ENCODE data around the gene BST2. TPM values are rescaled to one million over a fixed set of nuclear protein-coding genes. Genes with fewer than 3 reads are reported as not detected.
"Not testable (repeated sequence)": the region's sequence is repeated elsewhere in the genome, so short reads cannot be mapped to it uniquely, and the experiment has no call there.

Gene BST2
- total RNA-seq, 1 experiment from 2014 or later = 203 TPM

DNA sequence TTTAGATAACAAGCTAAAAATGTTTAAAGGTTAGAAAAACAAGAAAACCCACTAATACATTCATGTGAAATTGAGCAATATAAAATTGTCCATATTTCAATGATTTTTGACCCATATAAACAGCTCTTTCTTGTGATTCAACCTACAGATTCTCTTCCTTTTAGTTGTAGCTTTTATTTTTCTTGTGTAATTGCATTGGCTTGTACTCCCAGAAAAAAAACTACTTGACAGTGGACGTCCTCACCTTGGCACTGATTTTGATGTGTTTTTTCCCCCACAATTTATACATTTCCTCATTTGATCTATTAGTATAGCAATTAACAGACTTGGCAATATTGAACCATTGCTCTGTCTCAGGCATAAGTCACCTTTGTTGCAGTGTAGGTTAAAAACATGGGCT, 16.1 kb downstream of the BST2 start:
- Histone ChIP-seq H3K27me3 (ENCODE audit: control insufficient read depth, insufficient read depth, low read length) (peaks cover 11% of the 10 kb centered on the region), H3K4me3 (ENCODE audit: insufficient read depth, low read depth, low read length) (no peak overlapping the region), H3K36me3 (replicated peaks; ENCODE audit: control insufficient read depth, insufficient read depth, low read length) (no peaks in the 10 kb centered on the region)
- DNase-seq = no peak

GRCh38 chr19:17385878-17386611, 19.4 kb downstream of the BST2 start:
- H3K36me3 ChIP-seq (replicated peaks; ENCODE audit: control insufficient read depth, insufficient read depth, low read length) = no peaks in the 10 kb centered on the region
- H3K4me3 ChIP-seq (ENCODE audit: insufficient read depth, low read depth, low read length) = no peak overlapping the region
- DNase-seq = peak; percentile 94
- H3K27me3 ChIP-seq (ENCODE audit: control insufficient read depth, insufficient read depth, low read length) = peaks cover 11% of the 10 kb centered on the region

DNA sequence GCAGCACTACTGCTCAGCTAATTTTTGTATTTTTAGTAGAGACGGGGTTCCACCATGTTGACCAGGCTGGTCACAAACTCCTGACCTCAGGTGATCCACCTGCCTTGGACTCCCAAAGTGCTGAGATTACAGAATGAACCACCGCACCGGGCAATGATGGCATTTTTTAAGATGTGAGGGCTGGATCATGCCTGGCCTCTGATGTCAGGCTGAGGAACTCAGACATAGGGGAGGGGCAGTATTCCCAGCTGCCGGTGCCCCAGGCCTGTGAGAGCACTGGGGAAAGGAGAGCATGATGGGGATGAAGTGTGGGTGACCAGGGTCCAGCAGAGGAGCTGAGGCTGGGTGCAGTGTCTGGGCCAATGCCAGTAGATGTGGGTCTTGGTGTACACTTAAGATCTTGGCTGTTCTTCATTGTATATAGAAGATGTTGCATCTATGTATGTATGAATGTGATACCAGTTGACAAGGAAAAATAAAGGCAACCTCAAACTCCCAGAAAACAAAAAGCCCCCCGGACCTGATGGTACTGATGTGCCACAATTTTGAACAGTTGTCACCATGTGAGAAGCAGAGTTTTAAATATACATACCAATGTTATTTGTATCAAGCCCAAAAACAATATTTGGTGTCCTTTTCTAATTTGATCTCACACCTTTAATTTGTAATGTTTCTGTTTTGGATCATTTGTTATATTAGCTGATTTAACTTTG, 24.8 kb downstream of the BST2 start:
- DNase-seq = no peak
- H3K27me3 ChIP-seq (ENCODE audit: control insufficient read depth, insufficient read depth, low read length) = no peaks in the 10 kb centered on the region; the same call in 1 of the 2 replicates
- H3K36me3 ChIP-seq (replicated peaks; ENCODE audit: control insufficient read depth, insufficient read depth, low read length) = no peaks in the 10 kb centered on the region
- no peak overlapping the region for H3K4me3 ChIP-seq (ENCODE audit: insufficient read depth, low read depth, low read length)

GRCh38 chr19:17379221-17379631, 26.2 kb downstream of the BST2 start:
- H3K27me3 ChIP-seq (ENCODE audit: control insufficient read depth, insufficient read depth, low read length) = no peaks in the 10 kb centered on the region
- peak; percentile 83 for DNase-seq
- H3K4me3 ChIP-seq (ENCODE audit: insufficient read depth, low read depth, low read length) = no peak overlapping the region
- H3K36me3 ChIP-seq (replicated peaks; ENCODE audit: control insufficient read depth, insufficient read depth, low read length) = no peaks in the 10 kb centered on the region

- no peaks in the 10 kb centered on the region for H3K36me3 ChIP-seq (replicated peaks; ENCODE audit: control insufficient read depth, insufficient read depth, low read length)
- H3K4me3 ChIP-seq (ENCODE audit: insufficient read depth, low read depth, low read length) = no peak overlapping the region
- no peaks in the 10 kb centered on the region for H3K27me3 ChIP-seq (ENCODE audit: control insufficient read depth, insufficient read depth, low read length)
- DNase-seq = peak; percentile 27
Observed at GRCh38 chr19:17378271-17378670, 27.2 kb downstream of the BST2 start.

DNA sequence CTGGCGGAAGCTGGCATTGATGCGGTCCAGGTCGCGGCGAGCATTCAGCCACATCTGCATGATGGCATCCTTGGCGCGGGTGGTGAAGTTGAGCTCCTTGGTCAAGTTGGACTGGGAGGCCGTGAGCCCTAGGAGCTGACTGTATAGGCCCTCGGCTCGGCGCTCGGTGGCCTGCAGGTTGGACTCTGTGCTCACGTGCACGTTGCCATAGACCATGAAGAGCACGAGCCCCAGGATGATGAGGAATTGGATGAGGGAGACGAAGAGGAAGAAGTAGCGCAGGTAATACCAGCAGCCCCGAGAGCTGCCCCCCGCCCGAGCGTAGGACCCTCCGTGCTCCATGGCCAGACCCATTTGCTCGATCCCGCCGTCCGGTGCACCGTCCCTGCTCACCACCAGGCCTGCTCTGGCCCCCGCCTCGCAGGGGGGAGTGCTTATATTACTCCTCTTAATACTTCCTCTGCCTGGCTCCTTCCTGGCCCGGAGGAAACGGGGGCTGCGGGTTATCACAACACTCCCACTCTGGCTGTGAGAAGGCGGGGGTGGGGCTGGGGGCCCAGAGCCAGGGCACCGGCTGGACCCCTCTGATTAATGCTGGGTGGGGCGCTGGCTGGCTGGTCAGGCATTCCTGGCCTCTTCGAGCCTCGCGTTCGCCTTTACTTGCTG, 28.4 kb downstream of the BST2 start, which contains the start of gene PLVAP:
Gene PLVAP (minus strand): TSS at position 408 of the 666 bp plus-strand sequence. CDS start 54 bp downstream, at position 354.
- DNase-seq = peak; percentile 49
- Histone ChIP-seq H3K4me3 (ENCODE audit: insufficient read depth, low read depth, low read length) (no peak within 1 kb of the TSS), H3K36me3 (replicated peaks; ENCODE audit: control insufficient read depth, insufficient read depth, low read length) (no peaks in the 10 kb centered on the region), H3K27me3 (ENCODE audit: control insufficient read depth, insufficient read depth, low read length) (no peaks in the 10 kb centered on the region)

GRCh38 chr19:17370026-17370587, 35.3 kb downstream of the BST2 start:
- no peak overlapping the region for H3K4me3 ChIP-seq (ENCODE audit: insufficient read depth, low read depth, low read length)
- H3K36me3 ChIP-seq (replicated peaks; ENCODE audit: control insufficient read depth, insufficient read depth, low read length) = no peaks in the 10 kb centered on the region
- DNase-seq = no peak
- H3K27me3 ChIP-seq (ENCODE audit: control insufficient read depth, insufficient read depth, low read length) = no peaks in the 10 kb centered on the region

DNA sequence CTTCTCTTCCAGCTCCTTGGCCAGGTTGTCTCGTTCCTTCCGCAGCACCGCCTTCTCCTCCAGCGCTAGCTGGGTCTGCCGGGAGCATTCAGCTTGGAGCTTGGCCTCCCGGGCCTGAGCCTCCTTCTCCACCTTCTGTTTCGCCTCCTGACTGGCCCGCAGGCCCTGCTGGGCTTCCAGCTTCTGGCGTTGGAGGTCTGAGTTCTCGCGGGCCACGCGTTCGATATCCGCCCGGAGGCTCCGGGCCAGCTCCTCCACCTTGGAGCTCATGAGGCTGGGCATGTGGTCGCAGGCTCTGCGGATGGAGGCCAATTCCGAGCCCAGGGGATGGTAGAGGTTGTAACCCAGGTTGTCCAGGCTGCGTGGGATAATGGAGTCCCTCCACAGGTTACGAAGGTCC, 40.1 kb downstream of the BST2 start:
- no peak for DNase-seq
- no peak overlapping the region for H3K4me3 ChIP-seq (ENCODE audit: insufficient read depth, low read depth, low read length)
- no peaks in the 10 kb centered on the region for H3K36me3 ChIP-seq (replicated peaks; ENCODE audit: control insufficient read depth, insufficient read depth, low read length)
- no peaks in the 10 kb centered on the region for H3K27me3 ChIP-seq (ENCODE audit: control insufficient read depth, insufficient read depth, low read length)

- not testable (repeated sequence) for H3K4me3 ChIP-seq (ENCODE audit: insufficient read depth, low read depth, low read length); H3K36me3 ChIP-seq (replicated peaks; ENCODE audit: control insufficient read depth, insufficient read depth, low read length); DNase-seq; H3K27me3 ChIP-seq (ENCODE audit: control insufficient read depth, insufficient read depth, low read length)
Observed at GRCh38 chr19:17363852-17364605, 41.4 kb downstream of the BST2 start.

GRCh38 chr19:17359905-17360800, 45.3 kb downstream of the BST2 start:
- H3K27me3 ChIP-seq (ENCODE audit: control insufficient read depth, insufficient read depth, low read length) = no peaks in the 10 kb centered on the region
- peak; percentile 62 for DNase-seq
- no peak overlapping the region for H3K4me3 ChIP-seq (ENCODE audit: insufficient read depth, low read depth, low read length)
- no peaks in the 10 kb centered on the region for H3K36me3 ChIP-seq (replicated peaks; ENCODE audit: control insufficient read depth, insufficient read depth, low read length)

DNA sequence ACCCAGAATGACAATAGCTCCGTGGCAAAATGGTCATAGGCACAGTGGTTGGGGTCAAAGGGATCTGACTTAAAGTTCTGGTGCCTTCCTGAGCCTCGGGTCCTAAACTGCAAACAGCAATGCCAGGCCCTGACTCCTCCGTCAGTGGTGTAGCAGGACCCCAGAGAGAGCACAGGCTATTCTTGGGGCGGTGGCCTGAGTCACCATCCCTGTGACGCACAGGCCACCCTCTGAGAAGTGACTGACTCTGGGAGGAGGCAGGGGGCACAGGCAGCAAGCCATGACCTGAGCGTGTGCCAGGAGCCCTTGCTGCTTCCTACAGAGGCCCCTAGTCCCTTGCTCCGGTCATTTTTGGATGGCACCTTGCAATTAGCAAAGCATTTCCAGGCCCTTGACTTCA, 47.0 kb downstream of the BST2 start:
- H3K36me3 ChIP-seq (replicated peaks; ENCODE audit: control insufficient read depth, insufficient read depth, low read length) = no peaks in the 10 kb centered on the region
- peak; percentile 31 for DNase-seq
- H3K4me3 ChIP-seq (ENCODE audit: insufficient read depth, low read depth, low read length) = no peak overlapping the region
- H3K27me3 ChIP-seq (ENCODE audit: control insufficient read depth, insufficient read depth, low read length) = no peaks in the 10 kb centered on the region

DNA sequence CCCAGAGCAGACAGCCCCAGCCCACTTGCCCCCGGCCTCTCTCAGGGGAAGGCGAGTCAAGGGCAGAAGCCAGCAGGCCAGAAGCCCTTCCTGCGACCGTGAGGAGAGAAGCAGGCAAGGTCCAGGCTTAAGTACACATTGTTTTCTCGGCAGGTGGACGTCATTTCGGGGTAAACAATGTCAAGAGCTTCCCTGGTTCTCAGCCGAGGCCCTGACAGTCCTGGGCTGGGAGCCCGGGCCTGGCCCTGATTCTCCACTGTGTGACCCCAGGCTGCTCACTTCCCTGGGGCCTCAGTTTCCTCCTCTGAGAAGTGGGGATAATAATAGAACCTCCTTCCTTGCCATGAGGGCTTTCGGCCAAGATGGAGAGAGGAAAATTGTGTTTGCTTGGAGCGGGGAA, 47.7 kb downstream of the BST2 start:
- no peaks in the 10 kb centered on the region for H3K27me3 ChIP-seq (ENCODE audit: control insufficient read depth, insufficient read depth, low read length)

DNA sequence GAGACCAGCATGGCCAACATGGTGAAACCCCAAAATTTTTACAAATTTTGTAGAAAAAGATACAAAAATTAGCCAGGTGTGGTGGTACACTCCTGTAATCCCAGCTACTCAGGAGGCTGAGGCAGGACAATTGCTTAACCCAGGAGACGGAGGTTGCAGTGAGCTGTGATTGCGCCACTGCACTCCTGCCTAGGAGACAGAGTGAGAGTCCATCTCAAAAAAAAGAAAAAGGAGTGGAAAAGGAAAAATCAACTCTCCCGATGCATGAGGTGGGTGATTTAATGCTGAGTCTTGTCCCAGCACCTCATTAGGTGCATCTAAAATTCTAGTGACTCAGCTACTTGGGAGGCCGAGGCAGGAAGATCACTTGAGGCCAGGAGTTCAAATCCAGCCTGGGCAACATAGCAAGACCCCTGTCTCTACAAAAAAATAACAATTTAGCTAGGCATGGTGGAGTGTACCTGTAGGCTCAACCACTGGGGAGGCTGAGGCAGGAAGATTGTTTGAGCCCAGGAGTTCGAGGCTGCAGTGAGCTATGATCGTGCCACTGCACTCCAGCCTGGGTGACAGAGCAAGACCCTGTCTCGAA, 48.3 kb downstream of the BST2 start:
- no peaks in the 10 kb centered on the region for H3K36me3 ChIP-seq (replicated peaks; ENCODE audit: control insufficient read depth, insufficient read depth, low read length)
- no peaks in the 10 kb centered on the region for H3K27me3 ChIP-seq (ENCODE audit: control insufficient read depth, insufficient read depth, low read length)
- DNase-seq = no peak

More for the DNA sequence above, 47.7 kb downstream of the BST2 start:
- Histone ChIP-seq H3K36me3 (replicated peaks; ENCODE audit: control insufficient read depth, insufficient read depth, low read length) (no peaks in the 10 kb centered on the region), H3K4me3 (ENCODE audit: insufficient read depth, low read depth, low read length) (no peak overlapping the region)
- DNase-seq = peak; percentile 30

More for the DNA sequence above, 48.3 kb downstream of the BST2 start:
- no peak overlapping the region for H3K4me3 ChIP-seq (ENCODE audit: insufficient read depth, low read depth, low read length)
